GM18526 (cell line): ENCODE measurements around the gene NID1.
A peak's percentile ranks its signal among the peaks of the same experiment; 100 is the strongest.

Source experiments
- POLR2A ChIP-seq: IDR thresholded peaks from 3 replicates; pipeline ENCODE4 v1.6.1; 2011; ENCODE audit not compliant: insufficient read length; ENCODE audit errors: extremely low read depth

Gene NID1

DNA sequence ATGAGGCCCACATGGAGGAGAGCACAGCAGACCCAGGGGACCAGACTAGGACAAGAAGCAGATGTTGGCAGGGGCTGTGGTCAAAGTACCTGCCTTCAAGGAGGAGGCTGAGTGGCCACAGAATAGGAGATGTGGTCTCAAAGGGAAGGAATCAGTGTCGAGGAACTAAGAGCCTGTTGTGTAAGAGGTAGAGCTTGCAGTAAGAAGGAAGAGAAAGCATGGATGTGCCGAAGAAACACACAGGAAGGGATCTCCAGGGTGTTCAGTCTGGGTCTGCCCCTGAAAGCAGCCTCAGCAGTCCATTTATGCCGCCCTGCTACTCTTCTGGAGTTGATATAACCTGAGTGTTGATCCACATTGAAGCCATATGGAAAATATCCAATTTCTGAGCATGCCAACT lies 83.9 kb downstream of the NID1 start:
- no peak for TF ChIP-seq POLR2A

DNA sequence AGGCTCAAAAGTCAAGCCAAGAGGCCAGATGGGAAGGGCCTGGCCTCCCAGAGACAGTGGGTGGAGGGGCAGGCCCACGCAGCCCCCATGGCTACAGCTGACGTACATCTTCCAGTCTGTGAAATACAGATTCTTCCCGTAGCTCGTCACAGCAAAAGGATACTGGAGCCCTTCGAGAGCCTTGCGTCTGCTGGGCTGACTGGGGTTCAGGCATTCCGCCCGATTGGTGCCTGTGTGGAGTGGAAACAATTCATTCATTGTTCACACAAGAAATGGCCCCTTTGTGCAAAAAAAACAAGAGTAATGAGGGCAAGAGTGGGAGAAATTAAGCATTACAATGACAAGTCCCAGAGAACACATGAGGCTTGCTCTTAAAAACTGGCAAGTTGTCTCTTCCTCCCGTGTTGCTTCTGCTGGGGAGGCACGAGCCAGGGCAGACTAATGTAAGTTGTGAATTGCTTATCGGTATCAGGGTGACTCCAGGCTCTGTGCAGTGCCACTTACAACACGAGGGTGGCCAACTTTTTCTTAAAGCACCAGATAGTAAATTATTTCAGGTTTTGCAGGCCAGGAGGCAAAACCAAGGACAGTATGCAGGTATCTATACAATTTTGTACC lies 85.1 kb downstream of the NID1 start:
- TF ChIP-seq POLR2A = no peak

DNA sequence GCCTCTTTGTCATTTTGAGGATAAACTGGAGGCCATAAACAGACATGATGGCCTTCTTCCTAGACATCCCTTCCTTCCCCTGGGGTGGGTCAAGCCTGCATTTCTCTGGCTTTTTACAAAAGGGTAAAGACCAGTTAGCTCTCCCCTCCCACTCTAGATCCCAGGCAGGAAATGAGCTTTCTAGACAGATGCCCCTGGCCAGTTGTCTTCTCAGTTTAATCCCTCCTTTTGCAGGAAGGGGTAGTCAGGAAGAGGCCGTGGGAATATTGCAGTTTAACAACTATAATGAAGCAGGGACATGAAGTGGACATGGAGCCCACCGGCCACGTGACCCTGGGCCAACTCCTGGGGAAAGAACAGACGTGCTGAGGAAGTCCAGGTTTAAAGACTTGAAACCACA lies 85.7 kb downstream of the NID1 start:
- TF ChIP-seq POLR2A = no peak

DNA sequence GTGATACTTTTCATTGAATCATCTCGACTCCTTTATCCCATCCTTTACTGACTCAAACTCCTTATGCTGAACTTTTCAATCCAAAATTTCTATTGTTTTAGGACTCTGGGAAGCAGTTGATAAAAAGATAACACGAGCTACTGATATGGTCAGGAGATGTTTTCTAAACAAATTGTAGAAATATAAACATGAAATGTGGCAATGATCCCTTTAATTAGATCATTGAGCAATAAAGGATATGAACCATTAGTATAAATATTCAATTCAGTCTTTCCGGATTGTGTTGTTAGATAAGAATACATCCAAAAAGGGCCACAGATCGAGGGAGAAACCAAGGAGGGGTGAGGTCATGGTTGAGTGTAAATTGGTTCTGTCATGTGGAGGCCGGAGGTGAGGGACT lies 88.4 kb downstream of the NID1 start:
- TF ChIP-seq POLR2A = no peak

DNA sequence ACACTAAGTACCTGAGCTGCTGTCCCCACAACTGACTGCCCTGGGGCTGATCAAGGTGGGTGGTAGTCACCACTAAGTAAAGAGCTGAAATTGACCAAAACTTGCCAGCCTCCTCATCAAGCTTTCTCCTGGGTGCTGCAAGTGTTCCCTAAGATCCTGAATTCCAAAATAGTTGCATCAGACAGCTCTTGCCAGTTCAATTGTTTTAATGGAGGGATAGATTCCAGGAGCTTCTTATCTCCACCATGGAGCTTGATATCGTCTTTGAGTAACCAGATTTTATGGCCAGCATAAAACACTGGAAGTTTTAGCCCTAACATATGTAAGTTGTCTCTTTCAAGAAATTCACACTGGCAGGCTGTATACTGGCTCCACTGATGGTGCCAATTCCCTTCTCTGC lies 90.3 kb downstream of the NID1 start:
- no peak for TF ChIP-seq POLR2A

DNA sequence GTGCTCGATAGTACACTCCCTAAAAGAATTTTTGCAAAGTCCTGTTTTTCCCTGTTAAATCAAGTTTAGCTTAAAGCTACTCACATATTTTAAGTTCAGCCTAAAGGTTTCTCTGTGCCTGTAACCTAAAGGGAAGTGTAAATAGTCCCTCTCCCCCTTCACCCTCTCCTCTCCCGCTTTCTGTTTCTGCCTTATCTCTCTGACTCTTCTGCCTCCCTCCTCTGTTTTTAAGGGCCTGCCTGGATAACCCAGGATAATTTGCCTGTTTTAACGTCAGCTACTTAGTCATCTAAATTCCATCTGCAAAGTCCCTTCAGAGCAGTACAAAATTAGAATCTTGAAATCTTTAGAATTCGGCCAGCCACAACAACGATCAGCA lies 92.6 kb downstream of the NID1 start:
- no peak for TF ChIP-seq POLR2A

DNA sequence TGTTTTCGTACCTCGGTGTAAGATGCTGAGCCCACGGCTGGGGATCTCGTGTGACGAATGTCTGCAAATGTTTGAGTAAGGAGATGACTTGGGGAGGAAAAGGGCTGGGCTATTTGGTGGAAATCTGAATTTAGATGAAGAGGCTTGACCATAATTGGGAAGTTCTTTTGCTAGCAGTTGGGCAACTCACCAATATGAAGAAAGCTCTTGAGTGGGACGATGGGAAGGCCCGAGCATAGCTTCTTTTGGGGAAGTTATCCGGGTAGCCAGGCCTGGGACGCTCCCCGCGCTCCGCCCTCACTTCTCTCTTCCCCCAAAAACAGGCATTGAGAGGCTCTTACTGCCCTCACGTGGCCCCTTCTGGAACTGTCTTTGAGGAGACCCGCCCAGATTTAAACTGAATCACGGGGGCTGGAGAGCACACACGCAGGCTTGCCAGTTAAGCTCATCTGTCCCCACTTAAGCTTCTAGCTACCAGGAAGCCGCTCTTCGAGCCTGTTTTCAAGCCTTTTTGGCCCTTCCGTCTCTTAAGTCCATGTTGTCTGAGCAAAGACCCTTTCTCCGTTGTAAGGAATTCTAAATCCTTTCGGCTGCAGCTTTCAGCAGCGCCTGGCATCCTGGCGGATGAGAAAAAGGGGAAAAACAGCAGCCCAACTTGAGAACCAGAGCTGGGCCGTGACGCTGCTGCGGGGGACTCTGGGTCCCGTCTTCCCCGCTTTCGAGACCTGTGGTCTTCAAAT lies 93.1 kb downstream of the NID1 start:
- peak; percentile 43 for TF ChIP-seq POLR2A

DNA sequence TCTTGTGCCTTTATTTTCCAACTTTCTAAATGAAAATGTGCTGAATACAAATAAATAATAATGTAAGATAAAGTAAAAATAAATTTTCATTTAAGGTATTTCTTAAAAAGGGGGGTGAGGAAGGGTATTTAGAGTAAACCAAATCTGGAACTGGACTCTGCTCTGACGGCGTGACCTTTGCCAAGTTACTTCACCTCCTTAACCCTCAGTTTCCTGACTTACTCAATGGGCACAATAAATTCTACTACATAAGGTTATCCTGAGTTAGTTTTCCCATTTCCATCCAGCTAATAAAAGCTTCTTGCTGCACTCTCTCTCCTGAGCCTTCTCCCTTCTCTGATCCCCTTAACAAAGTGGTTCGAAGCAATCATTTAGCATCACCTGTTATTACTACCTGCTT lies 93.9 kb downstream of the NID1 start:
- TF ChIP-seq POLR2A = no peak

DNA sequence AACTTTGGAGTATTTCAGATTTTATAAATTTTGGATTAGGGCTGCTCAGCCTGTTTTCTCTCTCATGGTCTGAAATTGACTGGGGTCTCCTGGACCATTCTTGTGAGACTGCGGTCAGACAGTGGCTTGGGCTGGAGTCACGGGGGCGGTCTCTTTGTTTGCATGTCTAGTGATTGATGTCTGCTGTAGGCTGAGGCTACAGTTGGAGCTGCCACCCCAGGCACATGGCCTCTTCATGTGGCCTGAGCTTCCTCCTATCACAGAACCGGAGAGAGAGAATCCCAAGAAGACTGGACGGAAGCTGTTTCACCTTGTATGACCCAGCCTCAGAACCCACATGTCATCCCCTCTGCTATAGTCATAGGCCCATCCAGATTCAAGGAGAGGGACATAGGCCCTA lies 96.1 kb downstream of the NID1 start:
- no peak for TF ChIP-seq POLR2A

DNA sequence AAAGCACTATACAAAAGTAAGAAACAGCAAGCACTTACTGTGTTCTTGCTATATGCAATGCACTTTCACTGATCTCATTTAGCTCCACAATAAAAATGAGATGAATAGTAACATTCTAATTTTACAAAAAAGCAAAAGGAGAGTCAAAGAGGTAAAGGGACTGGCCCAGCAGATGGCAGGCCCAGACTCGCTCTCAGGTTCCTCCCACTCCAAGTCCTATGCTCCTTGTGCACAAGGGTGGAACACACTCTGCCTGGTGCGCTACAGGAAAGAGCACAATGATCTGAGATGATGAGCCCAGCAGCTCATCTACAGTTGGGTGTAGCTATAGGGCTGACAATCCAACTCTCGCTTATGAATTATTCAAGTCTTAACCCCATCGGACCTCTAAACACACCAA lies 104.1 kb downstream of the NID1 start:
- TF ChIP-seq POLR2A = no peak

DNA sequence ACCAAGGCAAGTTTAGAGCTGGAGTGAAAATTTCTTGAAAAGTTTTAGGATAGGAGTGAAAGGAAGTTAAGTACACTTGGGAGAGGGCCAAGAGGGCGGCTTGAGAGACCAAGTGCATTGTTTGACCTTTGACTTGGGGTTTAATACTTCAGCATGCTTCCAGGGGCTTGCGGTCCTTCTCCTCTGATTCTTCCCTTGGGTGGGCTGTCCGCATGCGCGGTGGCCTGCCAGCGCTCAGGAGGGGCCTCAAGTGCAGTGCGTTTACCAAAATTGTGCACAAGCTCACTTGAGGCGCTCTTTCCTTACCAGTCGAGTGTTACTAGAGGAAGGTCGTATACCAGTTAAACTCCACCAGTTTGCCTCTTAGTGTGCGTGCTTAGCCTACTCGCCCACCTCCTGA lies 106.9 kb downstream of the NID1 start:
- TF ChIP-seq POLR2A = no peak

DNA sequence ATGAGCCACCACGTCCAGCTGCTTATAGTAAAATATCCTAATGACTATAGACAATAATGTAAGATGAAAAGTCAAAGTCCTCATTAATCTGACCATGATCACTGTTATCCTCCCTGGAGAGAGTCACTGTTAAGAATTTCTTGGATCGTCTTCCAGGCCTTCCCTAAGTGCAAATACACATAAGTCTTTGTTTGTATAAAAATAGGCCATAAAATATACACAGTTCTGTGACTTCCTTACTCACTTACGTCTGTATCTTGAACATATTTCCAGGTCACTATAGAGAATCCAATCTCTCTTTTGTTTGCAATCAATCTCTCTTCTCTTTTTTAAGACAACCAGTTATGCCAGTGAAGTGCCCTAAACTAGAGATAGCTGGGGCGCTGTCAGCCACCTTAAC lies 109.1 kb downstream of the NID1 start:
- TF ChIP-seq POLR2A = no peak

DNA sequence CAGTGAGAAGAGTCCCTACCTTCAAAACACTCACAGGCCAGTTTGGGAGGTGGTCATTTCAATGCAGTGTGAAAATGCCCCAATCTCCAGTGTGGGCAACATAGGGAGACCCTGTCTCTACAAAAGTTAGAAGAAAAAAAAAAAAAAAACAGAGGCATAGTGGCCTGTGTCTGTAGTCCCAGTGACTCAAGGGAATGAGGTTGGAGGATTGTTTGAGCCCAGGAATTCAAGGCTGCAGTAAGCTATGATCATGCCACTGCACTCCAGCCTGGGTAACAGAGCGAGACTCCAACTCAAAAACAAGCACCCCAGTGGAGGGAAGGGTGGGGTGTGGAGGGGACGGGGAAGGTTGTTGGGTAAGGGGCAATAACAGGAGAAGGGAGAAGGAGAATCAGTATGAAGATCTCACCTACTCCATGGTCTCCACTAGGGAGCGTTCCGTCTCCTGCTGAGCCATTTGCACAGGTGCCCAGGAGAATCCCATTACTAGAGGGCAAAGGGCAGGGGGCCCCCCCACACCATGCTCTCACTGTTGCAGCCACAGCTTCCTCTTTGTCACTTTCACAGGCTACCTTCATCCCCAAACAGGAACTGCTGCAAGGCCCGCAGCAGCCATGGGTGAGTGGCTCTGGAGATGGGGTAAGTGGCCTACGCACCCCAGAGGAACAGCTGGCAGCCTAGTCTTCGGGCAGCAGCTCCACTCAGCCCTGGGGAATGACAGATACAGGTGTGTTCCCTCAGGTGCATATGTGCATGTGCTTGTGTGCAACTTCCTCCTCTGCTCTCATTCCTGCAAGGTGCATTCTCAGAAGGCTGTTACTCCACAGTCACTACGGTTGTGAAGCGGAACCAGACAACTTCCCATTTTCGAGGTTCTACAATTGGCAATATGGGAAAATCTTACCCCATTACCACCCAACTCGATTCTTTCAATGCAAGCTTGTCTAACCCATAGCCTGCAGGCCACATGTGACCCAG lies 110.3 kb downstream of the NID1 start:
- TF ChIP-seq POLR2A = no peak

DNA sequence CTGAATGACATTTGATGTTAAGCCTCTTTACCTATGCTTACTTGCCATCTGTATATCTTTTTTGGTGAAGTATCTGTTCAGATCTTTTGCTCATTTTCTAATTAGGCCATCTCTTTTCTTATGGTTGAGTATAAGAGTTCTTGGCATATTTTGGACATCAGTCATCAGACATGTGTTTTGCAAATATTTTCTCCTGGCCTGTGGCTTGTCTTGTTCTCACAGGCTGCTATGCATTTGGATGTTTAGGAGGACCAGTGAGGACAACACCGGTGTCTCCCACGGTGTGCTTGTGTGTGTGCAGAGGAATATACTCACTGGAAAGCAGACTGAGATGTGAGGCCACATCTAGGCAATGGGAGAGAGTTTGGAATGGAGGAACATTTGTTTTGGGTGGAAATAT lies 111.1 kb downstream of the NID1 start:
- TF ChIP-seq POLR2A = no peak

DNA sequence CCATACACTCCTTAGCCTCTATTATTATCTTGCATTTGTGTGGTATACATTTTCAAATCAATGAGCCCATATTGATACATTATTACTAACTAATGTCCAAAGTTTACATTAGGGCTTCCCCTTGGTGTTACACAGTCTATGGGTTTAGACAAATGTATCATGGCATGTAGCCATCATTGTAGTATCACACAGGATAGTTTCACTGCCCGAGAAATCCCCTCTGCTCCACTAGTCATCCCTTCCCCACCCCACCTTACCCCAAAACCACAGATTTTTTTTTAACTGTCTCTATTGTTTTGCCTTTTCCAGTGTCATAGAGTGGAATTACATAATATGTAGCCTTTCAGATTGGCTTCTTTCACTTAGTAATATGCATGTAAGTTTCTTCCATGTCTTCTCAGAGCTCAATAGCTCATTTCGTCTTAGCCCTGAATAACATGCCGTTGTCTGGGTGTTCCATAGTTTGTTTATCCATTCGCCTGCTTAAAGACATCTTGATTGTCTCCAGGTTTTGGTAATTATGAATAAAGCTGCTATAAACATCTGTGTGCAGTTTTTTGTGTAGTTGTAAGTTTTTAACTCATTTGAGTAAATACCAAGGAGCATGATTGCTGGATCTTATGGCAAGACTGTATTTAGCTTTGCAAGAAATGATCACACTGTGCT lies 111.8 kb downstream of the NID1 start:
- no peak for TF ChIP-seq POLR2A

DNA sequence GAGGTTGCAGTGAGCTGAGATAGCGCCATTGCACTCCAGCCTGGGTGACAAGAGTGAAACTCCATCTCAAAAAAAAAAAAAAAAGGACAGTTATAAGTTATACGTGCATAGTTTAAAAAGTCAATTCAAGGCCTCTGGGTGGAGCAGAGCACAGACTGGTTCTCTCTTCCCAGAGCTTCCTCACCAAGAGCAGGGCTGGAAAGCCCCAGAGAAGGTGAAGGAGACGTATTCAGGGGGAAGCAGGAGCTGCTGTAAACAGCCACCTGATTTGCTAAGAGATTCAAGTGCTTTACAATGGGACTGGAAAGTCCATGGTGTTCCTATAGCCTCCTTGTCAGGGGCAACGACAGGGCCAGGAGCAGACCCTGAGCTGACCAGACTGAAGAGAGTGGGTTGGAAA lies 113.2 kb downstream of the NID1 start:
- TF ChIP-seq POLR2A = no peak

DNA sequence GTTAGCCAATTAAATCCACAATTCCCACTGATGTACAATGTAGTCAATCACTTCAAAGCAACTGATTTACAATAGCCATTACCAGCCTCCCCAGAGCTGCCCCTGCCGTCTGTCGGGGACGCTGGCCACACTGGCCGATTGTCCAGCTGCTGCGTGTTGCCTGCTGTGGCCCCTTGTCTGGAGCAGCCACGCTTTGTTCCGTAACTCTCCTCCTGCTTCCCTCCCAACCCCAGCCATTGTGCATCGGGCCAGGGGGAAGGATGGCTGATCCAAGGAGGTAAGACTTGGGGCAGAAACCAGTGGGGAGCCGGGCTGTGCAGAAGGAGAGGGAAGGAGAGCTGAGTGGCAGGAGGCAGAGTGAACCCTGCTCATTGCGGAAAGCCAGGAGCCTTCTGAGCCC lies 114.6 kb downstream of the NID1 start:
- no peak for TF ChIP-seq POLR2A
